ENCODE results near the gene DDI2.

GRCh38 chr1:15633756-15634420 is 16.6 kb downstream of the DDI2 start:
- TF ChIP-seq, protein P1, sequence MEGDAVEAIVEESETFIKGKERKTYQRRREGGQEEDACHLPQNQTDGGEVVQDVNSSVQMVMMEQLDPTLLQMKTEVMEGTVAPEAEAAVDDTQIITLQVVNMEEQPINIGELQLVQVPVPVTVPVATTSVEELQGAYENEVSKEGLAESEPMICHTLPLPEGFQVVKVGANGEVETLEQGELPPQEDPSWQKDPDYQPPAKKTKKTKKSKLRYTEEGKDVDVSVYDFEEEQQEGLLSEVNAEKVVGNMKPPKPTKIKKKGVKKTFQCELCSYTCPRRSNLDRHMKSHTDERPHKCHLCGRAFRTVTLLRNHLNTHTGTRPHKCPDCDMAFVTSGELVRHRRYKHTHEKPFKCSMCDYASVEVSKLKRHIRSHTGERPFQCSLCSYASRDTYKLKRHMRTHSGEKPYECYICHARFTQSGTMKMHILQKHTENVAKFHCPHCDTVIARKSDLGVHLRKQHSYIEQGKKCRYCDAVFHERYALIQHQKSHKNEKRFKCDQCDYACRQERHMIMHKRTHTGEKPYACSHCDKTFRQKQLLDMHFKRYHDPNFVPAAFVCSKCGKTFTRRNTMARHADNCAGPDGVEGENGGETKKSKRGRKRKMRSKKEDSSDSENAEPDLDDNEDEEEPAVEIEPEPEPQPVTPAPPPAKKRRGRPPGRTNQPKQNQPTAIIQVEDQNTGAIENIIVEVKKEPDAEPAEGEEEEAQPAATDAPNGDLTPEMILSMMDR (IDR thresholded peaks at IDR 0.05) = no peak
- no peak for TF ChIP-seq EZH2 (IDR thresholded peaks at IDR 0.05)
